ENCODE results near the gene RAET1L.
"Not testable (repeated sequence)": the region's sequence is repeated elsewhere in the genome, so short reads cannot be mapped to it uniquely, and the experiment has no call there.

Gene RAET1L

DNA sequence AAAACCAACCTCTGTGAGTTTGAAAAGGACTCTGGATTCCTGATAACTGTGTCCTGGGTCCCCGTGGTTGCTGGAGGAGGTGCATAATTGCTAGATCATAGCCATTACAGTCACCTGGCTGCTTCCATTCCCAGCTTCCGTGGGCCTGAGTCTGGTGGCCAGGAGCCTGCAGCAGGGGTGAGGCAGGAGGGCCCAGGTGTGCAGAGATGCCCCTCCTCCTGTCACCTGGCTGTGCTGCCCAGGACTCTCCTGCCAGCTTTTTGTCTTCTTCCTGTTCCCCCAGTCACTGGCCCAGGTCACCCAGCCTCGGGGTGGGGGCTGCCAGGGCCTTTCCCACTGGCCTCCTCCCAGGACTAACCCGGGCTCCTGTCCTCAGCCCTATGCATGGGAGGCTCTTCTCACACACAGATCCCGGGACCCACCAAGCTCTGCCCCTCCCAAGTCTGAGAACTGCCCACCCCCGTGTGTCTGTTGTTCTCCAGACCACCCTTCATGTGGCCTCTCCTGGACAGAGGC lies 30.0 kb downstream of the RAET1L start:
- in situ Hi-C loops (cut with MboI; ENCODE audit: low sequenced_read_pairs): no loop called here

DNA sequence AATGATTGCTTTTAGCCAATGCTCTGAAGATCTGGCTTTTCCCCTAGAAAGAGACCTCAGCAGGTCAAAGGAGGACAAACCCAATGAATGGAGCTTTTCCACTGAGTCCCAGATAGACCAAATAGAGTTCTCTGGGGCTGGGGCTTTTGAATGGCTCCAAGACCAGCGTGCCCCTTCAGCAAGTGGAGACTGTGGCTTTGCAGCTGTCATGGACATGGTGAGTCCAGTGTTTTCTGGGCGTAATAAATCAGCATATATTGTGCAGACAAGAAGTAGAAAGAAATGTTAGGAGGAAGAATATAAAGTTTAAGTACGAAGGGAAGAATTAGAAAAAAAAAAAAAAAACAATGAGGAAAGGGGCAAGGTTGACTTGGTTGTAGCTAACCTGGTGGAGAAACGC lies 33.5 kb downstream of the RAET1L start:
- in situ Hi-C loops (cut with MboI; ENCODE audit: low sequenced_read_pairs): no loop called here

DNA sequence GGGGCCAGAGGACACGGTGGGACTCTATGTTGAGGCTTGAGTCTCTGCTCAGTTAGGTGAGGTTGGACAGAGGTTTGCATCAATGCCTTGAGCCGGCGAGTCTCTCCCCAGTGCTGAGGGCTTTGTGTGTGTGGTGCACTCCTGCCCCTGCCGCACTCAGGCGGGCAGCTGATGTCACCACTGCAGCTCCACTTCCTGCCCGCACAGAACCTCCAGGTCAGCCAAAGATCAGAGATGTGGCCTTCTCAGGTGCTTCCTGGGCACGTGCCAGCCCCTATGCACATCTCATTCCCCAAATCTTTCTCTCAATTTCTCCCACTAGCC lies 33.9 kb downstream of the RAET1L start:
- in situ Hi-C loops (cut with MboI; ENCODE audit: low sequenced_read_pairs): not testable (repeated sequence)

DNA sequence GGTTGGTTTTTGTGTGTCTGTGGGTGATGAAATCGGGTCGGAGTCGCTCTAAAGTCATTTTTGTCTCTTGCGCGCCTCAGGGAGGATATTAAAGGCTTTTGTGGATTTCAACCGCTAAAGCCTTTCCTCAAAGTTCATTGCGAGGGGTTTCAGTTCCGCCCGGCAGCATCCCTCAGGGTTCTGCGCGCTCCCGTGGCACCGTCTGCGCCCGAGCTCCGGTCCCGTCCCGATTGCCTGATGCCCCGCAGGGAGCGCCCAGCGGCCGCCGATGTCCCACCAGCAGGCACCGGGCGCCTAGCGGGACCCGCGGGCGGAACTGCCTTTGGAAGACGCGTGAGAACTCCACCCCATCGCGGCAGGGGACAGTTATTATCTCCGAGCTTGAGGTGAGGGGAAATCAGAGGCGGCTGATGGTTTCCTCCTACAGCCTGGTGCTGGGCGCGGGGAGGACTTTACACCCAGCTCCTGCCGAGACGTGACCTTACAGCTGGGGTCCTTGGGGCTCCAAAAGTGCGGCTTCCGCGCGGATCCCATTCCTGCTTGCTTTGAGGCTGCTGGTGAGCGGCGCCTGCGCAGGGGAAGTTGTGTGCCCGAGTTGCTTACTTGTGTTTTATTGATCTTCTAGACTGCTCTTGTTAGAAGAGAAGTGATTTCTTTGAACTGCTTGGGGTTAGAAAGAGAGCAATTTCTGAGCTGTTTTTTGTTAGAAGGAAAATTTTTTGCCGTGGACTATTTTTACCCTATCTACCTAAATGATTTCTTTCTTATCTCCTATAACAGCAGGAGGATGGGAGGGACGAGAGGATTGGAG lies 34.5 kb downstream of the RAET1L start:
- in situ Hi-C loops (cut with MboI; ENCODE audit: low sequenced_read_pairs): no loop called here

DNA sequence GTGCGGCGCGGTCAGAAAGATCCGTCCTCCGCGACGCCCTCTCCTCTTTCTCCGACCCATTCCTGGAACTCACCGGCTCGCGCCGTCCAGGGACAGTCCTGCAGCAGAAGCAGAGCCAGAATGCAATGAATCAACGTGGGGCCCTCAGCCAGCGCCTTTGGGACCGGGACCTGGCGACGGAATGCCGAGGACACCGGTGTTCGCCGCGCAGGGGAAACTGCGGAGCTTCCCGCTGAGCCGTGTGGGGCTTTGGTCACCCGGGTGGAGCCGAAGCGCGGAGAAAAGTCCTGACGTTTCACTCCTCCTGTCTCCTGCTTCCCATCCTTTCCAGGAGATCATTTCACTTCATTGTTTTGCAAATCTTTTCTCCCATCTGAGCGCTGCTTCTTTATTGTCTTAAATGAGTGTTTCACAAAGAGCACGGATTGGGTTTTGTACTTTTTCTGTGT lies 35.1 kb downstream of the RAET1L start:
- in situ Hi-C loops (cut with MboI; ENCODE audit: low sequenced_read_pairs): no loop called here

DNA sequence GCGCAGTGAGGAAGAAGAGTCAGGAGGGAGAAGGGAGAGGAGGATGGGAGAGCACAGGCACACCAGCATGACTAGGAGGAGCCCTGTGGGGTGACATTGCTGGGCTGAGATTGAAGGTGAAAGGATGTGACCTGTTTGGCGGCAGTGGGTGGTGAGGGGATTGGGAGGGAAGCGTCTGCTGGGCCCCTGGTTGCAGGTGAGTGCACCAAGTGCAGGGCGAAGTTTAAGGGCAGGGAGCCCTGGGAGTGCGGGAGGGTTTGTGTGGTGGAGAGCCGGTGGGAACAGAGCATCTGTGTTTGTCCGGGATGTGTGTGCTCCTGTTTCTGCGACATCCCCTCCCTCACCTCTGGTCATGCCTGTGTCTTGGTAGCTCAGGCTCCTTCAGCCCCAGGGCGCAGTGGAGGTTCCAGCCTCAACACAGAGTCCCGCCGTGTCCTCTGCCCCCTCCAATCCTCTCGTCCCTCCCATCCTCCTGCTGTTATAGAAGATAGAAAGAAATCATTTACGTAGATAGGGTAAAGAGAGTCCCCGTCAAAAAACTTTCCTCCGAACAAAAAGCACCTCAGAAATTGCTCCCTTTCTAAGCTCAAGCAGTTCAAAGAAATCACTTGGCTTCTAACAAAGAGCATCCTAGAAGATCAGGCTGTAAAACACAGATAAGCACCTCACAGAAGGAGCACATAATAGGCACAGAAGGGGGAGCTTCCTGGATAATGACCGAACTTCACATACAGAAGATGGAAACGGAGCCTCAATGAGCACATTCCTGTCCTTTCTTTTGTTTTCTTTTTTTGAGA lies 36.6 kb downstream of the RAET1L start:
- in situ Hi-C loops (cut with MboI; ENCODE audit: low sequenced_read_pairs): no loop called here

DNA sequence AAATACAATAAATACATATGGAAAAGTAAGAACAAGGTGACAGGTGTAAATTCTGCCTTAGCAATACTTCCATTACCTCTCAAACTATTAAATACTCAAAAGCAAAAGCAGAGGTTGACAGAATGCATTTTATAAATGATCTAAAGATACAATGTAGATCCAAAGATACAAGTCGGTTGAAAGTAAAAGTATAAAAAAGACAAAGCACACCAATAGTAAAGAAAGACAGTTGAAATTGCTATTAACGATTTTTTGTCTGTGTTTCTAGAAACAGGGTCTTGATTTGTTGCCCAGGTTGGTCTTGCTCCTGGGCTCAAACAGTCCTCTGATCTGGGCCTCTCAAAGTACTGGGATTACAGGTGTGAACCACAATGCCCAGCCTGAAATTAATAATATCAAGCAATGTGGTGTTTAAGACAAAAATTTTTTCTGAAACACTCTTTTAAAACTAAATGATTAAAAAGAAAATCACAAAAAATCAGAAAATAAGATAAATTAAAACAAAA lies 37.7 kb downstream of the RAET1L start:
- in situ Hi-C loops (cut with MboI; ENCODE audit: low sequenced_read_pairs): no loop called here

DNA sequence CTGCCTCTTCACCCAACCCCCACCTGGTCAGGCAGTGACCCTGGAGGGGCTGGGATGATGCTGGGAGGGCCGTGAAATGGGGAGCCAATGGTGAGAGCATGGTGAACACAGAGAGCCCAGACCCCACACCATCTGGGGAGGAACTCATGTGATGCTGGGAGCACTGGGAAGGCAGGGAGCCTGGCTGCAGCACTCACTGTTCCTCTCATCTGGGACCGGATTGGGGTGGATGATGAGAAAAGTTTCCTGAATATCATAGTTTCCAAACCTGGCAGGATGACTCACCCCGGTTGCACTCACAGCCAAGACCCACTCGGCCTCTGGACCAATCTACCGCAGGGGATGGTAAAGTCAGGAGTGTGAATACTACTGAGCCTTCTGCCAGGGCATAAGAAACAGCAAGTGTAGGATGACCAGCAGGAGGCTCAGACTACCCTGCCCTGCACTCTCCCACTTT lies 39.8 kb downstream of the RAET1L start:
- in situ Hi-C loops (cut with MboI; ENCODE audit: low sequenced_read_pairs): no loop called here

DNA sequence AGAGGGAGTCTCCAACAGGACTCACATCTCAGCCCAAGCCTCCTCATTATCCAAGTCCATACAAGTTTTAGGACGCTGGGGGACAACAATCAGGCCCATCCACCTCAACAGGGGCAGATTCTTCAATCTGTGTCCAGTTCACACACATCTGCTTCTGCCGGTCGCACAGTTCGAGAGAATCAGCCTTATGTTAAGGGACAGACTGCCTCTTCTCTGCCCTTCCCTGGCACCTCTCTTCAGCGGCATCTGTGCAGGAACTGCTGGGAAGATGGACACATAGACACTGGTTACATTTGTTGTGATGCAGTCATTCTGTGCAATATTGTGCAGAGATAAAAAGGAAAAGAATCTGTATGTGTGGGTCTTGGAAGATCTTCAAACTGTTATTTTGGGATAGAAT lies 40.6 kb downstream of the RAET1L start:
- in situ Hi-C loops (cut with MboI; ENCODE audit: low sequenced_read_pairs): no loop called here

DNA sequence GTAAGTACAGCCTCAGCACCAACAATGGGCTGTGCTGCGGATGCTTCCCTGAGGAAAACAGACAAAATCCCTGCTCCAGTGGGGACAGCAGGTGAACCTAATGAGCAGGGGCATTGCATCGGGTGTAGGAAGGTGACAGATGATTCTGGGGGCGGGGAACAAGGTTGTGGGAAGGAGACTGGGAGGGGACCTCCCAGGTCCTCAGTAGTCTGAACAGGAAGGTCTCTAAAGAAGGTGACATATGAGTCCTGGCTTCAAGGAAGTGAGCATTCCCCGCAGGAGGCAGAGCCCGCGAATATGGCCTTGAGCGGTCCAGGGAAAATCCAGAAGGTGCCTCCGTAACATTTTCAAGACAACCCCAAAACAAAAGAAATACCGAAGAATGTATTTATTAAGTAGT lies 42.2 kb downstream of the RAET1L start:
- in situ Hi-C loops (cut with MboI; ENCODE audit: low sequenced_read_pairs): no loop called here

DNA sequence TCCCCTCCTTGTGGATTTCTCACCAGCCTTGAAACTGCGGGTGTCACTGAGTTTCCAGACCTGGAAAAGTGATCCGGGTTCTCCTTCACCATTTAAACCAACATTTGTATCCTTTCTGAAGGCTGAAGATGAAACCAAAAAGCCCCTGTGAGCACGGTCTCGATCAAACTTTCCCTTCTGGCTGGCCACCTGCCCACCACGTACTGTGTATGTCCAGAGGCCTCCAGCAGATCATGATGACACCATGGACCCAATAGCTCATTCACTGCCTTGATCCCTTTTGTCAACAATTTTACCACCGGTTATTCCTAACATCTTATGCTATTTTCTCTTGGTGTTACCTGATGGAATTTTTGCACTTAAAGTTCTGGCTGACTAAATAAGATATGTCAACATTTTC lies 46.0 kb downstream of the RAET1L start:
- in situ Hi-C loops (cut with MboI; ENCODE audit: low sequenced_read_pairs): no loop called here

DNA sequence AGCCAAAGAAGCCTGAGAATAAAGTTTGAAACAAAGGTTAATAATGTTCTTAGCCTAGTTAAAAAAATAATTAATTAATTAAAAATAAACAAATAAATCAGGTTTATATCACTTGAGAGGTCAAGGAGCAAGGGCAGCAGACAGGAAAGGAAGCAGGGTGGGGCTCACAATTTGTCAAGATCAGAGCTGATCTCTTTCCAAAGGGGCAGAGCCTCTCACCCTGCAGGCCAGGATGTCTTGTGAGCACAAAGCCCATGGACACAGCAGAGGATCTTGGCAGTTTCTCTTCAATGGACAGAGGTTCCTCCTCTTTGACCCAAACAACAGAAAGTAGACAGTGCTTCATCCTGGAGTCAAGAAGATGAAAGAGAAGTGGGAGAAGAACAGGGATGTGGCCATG lies 46.7 kb downstream of the RAET1L start:
- in situ Hi-C loops (cut with MboI; ENCODE audit: low sequenced_read_pairs): no loop called here

DNA sequence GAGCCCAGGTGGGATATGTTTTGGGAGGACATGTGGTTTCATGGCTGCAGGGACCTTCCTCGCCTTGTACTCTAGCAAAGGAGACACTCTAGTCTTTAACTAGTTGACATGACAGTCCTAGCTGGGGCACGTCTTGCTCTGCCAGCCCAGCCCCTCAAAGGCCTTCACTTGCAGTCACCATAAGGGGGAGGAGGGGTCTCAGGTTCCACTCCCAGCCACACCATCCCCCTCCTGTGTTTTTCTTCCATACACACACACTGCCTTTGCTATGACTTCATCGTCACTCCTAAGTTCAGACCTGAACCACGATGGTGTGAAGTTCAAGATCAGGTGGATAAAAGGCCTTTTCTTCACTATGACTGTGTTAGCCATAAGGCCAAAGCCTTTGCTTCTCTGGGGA lies 48.1 kb downstream of the RAET1L start:
- in situ Hi-C loops (cut with MboI; ENCODE audit: low sequenced_read_pairs): no loop called here

DNA sequence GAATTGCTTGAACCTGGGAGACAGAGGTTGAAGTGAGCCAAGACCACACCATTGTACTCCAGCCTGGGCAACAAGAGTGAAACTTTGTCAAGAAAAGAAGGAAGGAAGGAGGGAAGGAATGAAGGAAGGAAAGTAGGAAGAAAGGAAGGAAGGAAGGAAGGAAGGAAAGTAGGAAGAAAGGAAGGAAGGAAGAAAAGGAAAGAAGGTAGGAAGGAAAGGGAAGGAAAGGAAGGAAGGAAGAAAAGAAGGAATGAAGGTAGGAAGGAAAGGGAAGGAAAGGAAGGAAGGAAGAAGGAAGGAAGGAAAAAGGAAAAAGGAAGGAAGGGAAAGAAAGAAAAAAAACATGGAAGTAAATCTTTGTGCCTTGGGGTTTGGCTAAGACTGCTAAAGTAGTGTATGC lies 49.9 kb downstream of the RAET1L start:
- in situ Hi-C loops (cut with MboI; ENCODE audit: low sequenced_read_pairs): no loop called here

DNA sequence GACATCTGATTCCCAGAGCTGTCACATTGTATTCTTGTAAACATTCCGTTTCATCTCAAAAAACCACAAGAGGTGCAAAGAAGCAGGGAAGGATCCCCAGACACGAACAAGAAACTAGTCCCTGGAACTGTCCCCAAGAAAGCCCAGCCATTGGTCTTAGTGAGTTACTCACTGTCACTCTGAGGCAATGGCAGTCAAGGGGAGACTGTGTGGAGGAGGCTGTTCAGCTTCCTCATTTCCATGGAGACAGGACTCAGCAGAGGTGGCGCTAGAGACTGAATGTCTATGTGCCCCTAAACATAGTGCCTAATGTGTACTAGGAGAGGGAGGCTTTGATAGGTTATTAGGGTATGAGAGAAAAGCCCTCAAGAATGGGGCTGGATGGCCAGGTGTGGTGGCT lies 50.5 kb downstream of the RAET1L start:
- in situ Hi-C loops (cut with MboI; ENCODE audit: low sequenced_read_pairs): no loop called here

DNA sequence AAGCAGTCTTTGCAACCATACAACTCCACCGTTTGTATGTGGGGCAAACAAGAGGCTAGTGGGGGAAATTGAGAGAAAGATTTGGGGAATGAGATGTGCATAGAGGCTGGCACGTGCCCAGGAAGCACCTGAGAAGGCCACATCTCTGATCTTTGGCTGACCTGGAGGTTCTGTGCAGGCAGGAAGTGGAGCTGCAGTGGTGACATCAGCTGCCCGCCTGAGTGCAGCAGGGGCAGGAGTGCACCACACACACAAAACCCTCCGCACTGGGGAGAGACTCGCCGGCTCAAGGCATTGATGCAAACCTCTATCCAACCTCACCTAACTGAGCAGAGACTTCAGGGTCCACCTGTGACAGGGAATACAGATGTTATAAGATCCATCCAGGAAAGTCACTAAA lies 50.9 kb downstream of the RAET1L start:
- in situ Hi-C loops (cut with MboI; ENCODE audit: low sequenced_read_pairs): not testable (repeated sequence)

DNA sequence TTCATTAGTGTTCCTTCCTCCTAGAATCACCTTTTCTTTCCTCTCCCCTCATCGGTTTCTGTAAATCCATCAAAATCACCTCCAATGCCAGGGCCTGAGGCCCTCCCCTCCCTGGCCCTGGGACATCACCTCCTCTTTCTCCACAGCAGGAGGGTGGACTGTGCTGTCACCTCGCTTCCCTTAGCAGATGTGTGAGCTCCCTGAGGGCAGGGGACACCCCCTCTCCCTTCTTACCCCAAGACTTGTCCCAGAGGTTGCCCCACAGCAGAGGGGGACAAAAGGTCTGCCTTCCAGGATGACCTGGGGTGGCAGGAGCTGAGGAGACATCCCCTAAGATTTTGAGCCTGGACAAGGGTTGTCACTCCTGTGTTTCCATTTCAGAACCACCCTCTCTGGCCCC lies 55.7 kb downstream of the RAET1L start:
- in situ Hi-C loops (cut with MboI; ENCODE audit: low sequenced_read_pairs): no loop called here

DNA sequence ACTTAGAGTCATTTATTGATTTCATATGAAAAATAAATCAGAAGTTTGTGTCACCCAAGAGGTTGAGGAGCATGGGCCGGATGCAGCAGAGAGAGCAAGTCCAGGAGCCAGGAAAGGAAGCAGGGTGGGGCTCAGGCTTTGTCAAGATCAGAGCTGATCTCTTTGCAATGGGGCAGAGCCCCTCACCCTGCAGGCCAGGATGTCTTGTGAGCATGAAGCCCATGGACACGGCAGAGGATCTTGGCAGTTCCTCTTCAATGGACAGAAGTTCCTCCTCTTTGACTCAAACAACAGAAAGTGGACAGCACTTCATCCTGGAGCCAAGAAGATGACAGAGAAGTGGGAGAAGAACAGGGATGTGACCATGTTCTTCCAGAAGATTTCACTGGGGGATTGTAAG lies 56.4 kb downstream of the RAET1L start:
- in situ Hi-C loops (cut with MboI; ENCODE audit: low sequenced_read_pairs): not testable (repeated sequence)
